ENCODE data around the gene PCSK5. TPM values are rescaled to one million over a fixed set of nuclear protein-coding genes. Genes with fewer than 3 reads are reported as not detected.
"Not testable (repeated sequence)": the region's sequence is repeated elsewhere in the genome, so short reads cannot be mapped to it uniquely, and the experiment has no call there.

Gene PCSK5
- polyA plus RNA-seq, 1 experiment: 0.74 TPM

- ChIA-PET CTCF (no interaction called here), POLR2A (no interaction called here)
- no peak for DNase-seq (ENCODE audit: low read depth)
- H3K27me3 ChIP-seq (ENCODE audit: control insufficient read depth, insufficient read depth, low read length): peaks cover 8% of the 10 kb centered on the region
- H3K36me3 ChIP-seq (ENCODE audit: control insufficient read depth, insufficient read depth, low read length): no peaks in the 10 kb centered on the region
- TF ChIP-seq CTCF (IDR thresholded peaks at IDR 0.05; ENCODE audit: insufficient read depth, low read depth, low read length): no peak
- no peak overlapping the region for H3K4me3 ChIP-seq (ENCODE audit: low read depth, low read length)
These were observed 2.6 kb downstream of the PCSK5 start for GRCh38 chr9:75893106-75893505.

- peaks cover 8% of the 10 kb centered on the region for H3K27me3 ChIP-seq (ENCODE audit: control insufficient read depth, insufficient read depth, low read length)
- ChIA-PET POLR2A (no interaction called here), CTCF (interaction anchor here (0.7 kb wide), 1 partner anchor 279 kb away, joined by 3 read pairs; no protein-coding TSS in a partner anchor)
- no peak for TF ChIP-seq CTCF (IDR thresholded peaks at IDR 0.05; ENCODE audit: insufficient read depth, low read depth, low read length)
- no peak for DNase-seq (ENCODE audit: low read depth)
- no peaks in the 10 kb centered on the region for H3K36me3 ChIP-seq (ENCODE audit: control insufficient read depth, insufficient read depth, low read length)
- no peak overlapping the region for H3K4me3 ChIP-seq (ENCODE audit: low read depth, low read length)
These were observed 4.1 kb downstream of the PCSK5 start for GRCh38 chr9:75894566-75894965.

- no peak for TF ChIP-seq CTCF (IDR thresholded peaks at IDR 0.05; ENCODE audit: insufficient read depth, low read depth, low read length)
- no peak overlapping the region for H3K4me3 ChIP-seq (ENCODE audit: low read depth, low read length)
- no peaks in the 10 kb centered on the region for H3K36me3 ChIP-seq (ENCODE audit: control insufficient read depth, insufficient read depth, low read length)
- CTCF ChIA-PET: no interaction called here
- DNase-seq (ENCODE audit: low read depth): no peak
- H3K27me3 ChIP-seq (ENCODE audit: control insufficient read depth, insufficient read depth, low read length): peaks cover 8% of the 10 kb centered on the region
- POLR2A ChIA-PET: no interaction called here
These were observed 4.6 kb downstream of the PCSK5 start for GRCh38 chr9:75895112-75895511.

- no peak for DNase-seq (ENCODE audit: low read depth)
- H3K27me3 ChIP-seq (ENCODE audit: control insufficient read depth, insufficient read depth, low read length): peaks cover 8% of the 10 kb centered on the region
- ChIA-PET POLR2A (no interaction called here), CTCF (no interaction called here)
- H3K4me3 ChIP-seq (ENCODE audit: low read depth, low read length): no peak overlapping the region
- no peak for TF ChIP-seq CTCF (IDR thresholded peaks at IDR 0.05; ENCODE audit: insufficient read depth, low read depth, low read length)
- H3K36me3 ChIP-seq (ENCODE audit: control insufficient read depth, insufficient read depth, low read length): no peaks in the 10 kb centered on the region
These were observed 5.7 kb downstream of the PCSK5 start for GRCh38 chr9:75896193-75896592.

GRCh38 chr9:75900893-75901524 lies 10.5 kb downstream of the PCSK5 start:
- H3K4me3 ChIP-seq (ENCODE audit: low read depth, low read length); H3K36me3 ChIP-seq (ENCODE audit: control insufficient read depth, insufficient read depth, low read length); DNase-seq (ENCODE audit: low read depth); POLR2A ChIA-PET; H3K27me3 ChIP-seq (ENCODE audit: control insufficient read depth, insufficient read depth, low read length): not testable (repeated sequence)
- CTCF ChIA-PET: interaction anchor here (1.7 kb wide), 1 partner anchor 11 kb away, joined by 5 read pairs; the partner anchor contains the start of gene PCSK5

- no peak for DNase-seq (ENCODE audit: low read depth)
- Histone ChIP-seq H3K27me3 (ENCODE audit: control insufficient read depth, insufficient read depth, low read length) (no peaks in the 10 kb centered on the region), H3K36me3 (ENCODE audit: control insufficient read depth, insufficient read depth, low read length) (no peaks in the 10 kb centered on the region), H3K4me3 (ENCODE audit: low read depth, low read length) (no peak overlapping the region)
- TF ChIP-seq CTCF (IDR thresholded peaks at IDR 0.05; ENCODE audit: insufficient read depth, low read depth, low read length): no peak
- POLR2A ChIA-PET: no interaction called here
- CTCF ChIA-PET: interaction anchor here (0.8 kb wide), 1 partner anchor 13 kb away, joined by 3 read pairs; the partner anchor contains the start of gene PCSK5
These were observed 13.4 kb downstream of the PCSK5 start for GRCh38 chr9:75903785-75904360.
